SK-N-SH treated with all-trans-retinoic acid at 6 μM for 48 hours (cell line): Measurements from ENCODE around the gene CLTCL1.

Source experiments
- ATAC-seq: fragments of 200-7000 bp; cut with Tn5 transposase; 3 replicates; pipeline ENCODE4 v1.9.1; 2020; ENCODE audit warnings: mild to moderate bottlenecking, moderate library complexity
- ARNTL ChIP-seq: fragments of 450-650 bp; formaldehyde crosslinking; IDR thresholded peaks from 2 replicates; pipeline ENCODE4 v1.5.0; 2020; ENCODE audit warnings: low read depth, mild to moderate bottlenecking, moderate library complexity, borderline replicate concordance
- BACH2 ChIP-seq: fragments of 250-450 bp; sonication (Bioruptor Pico); IDR thresholded peaks from 2 replicates; pipeline ENCODE4 v1.9.0; 2021; ENCODE audit warnings: mild to moderate bottlenecking, borderline replicate concordance
- CSDC2 ChIP-seq: fragments of 250-450 bp; sonication (Bioruptor Pico); IDR thresholded peaks from 2 replicates; pipeline ENCODE4 v1.5.0; 2020; ENCODE audit warnings: mild to moderate bottlenecking, moderate library complexity
- ESRRG ChIP-seq: fragments of 250-450 bp; sonication (Bioruptor Pico); IDR thresholded peaks from 2 replicates; pipeline ENCODE4 v1.6.1; 2021; ENCODE audit warnings: mild to moderate bottlenecking
- GLIS3 ChIP-seq: fragments of 250-450 bp; sonication (Bioruptor Pico); IDR thresholded peaks from 2 replicates; pipeline ENCODE4 v1.5.0; 2020; ENCODE audit warnings: mild to moderate bottlenecking, moderate library complexity
- OSR1 ChIP-seq: fragments of 250-450 bp; sonication (Bioruptor Pico); IDR thresholded peaks from 2 replicates; pipeline ENCODE4 v1.8.0; 2022; ENCODE audit warnings: moderate library complexity, mild to moderate bottlenecking, inconsistent platforms
- POU6F1 ChIP-seq: fragments of 250-450 bp; sonication (Bioruptor Pico); IDR thresholded peaks from 2 replicates; pipeline ENCODE4 v1.8.0; 2021; ENCODE audit warnings: low read depth, mild to moderate bottlenecking, moderate library complexity, borderline replicate concordance
- PPARA ChIP-seq: fragments of 250-450 bp; sonication (Bioruptor Pico); IDR thresholded peaks from 2 replicates; pipeline ENCODE4 v1.5.0; 2020; ENCODE audit warnings: mild to moderate bottlenecking, borderline replicate concordance
- RARB ChIP-seq: fragments of 250-450 bp; sonication (Bioruptor Pico); IDR thresholded peaks from 2 replicates; pipeline ENCODE4 v1.8.0; 2021; ENCODE audit warnings: mild to moderate bottlenecking, moderate library complexity
- SNAI2 ChIP-seq: fragments of 250-450 bp; sonication (Bioruptor Pico); IDR thresholded peaks from 2 replicates; pipeline ENCODE4 v1.5.0; 2020; ENCODE audit warnings: mild to moderate bottlenecking, moderate library complexity
- TCF4 ChIP-seq: fragments of 250-450 bp; sonication (Bioruptor Pico); IDR thresholded peaks from 2 replicates; pipeline ENCODE4 v1.8.0; 2021; ENCODE audit warnings: mild to moderate bottlenecking, moderate library complexity, borderline replicate concordance
- TOX ChIP-seq: fragments of 250-450 bp; sonication (Bioruptor Pico); IDR thresholded peaks from 2 replicates; pipeline ENCODE4 v1.8.0; 2021; ENCODE audit warnings: mild to moderate bottlenecking, moderate library complexity, borderline replicate concordance
- ZC3H10 ChIP-seq: fragments of 250-450 bp; sonication (Bioruptor Pico); IDR thresholded peaks from 2 replicates; pipeline ENCODE4 v1.5.1; 2021; ENCODE audit warnings: mild to moderate bottlenecking, moderate library complexity
- ZFP30 ChIP-seq: fragments of 450-650 bp; formaldehyde crosslinking; IDR thresholded peaks from 2 replicates; pipeline ENCODE4 v1.5.0; 2022; ENCODE audit warnings: mild to moderate bottlenecking, moderate library complexity
- ZNF565 ChIP-seq: fragments of 450-650 bp; formaldehyde crosslinking; conservative IDR thresholded peaks from 2 replicates; pipeline ENCODE4 v1.5.0; 2020; ENCODE audit warnings: low read depth, mild to moderate bottlenecking, moderate library complexity
- ZNF70 ChIP-seq: fragments of 450-650 bp; formaldehyde crosslinking; IDR thresholded peaks from 2 replicates; pipeline ENCODE4 v1.5.0; 2020; ENCODE audit warnings: mild to moderate bottlenecking, moderate library complexity
- ZNF8 ChIP-seq: fragments of 450-650 bp; formaldehyde crosslinking; IDR thresholded peaks from 2 replicates; pipeline ENCODE4 v1.5.0; 2020; ENCODE audit warnings: mild to moderate bottlenecking, moderate library complexity
- TF ChIP-seq, protein P1 (sequence below): fragments of 250-450 bp; sonication (Bioruptor Pico); IDR thresholded peaks from 2 replicates; pipeline ENCODE4 v1.8.0; 2020; ENCODE audit warnings: mild to moderate bottlenecking, moderate library complexity, borderline replicate concordance
- TF ChIP-seq, protein P2 (sequence below): fragments of 250-450 bp; sonication (Bioruptor Pico); IDR thresholded peaks from 2 replicates; pipeline ENCODE4 v1.5.1; 2020; ENCODE audit warnings: low read depth, mild to moderate bottlenecking, moderate library complexity

Gene CLTCL1

DNA sequence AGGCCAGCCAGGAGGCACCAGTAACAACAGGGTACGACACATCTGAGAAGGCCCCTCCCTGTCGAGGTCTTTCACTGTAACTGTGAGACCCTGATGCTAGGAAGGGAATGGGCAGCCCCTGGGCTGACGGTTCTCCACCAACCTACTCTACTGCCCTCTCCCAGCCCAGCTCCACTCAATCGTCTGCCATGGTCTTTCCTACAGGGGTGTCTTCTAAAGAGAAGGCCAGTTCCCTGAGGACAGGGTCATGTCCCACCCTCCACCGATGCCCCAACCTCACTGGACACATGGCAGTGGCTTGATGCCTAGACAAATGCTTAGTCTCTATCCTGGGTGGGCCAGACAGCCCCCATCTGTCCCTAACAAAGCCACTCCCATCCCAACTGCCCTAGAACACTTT, 67.0 kb downstream of the CLTCL1 start:
- TF ChIP-seq, protein P1, sequence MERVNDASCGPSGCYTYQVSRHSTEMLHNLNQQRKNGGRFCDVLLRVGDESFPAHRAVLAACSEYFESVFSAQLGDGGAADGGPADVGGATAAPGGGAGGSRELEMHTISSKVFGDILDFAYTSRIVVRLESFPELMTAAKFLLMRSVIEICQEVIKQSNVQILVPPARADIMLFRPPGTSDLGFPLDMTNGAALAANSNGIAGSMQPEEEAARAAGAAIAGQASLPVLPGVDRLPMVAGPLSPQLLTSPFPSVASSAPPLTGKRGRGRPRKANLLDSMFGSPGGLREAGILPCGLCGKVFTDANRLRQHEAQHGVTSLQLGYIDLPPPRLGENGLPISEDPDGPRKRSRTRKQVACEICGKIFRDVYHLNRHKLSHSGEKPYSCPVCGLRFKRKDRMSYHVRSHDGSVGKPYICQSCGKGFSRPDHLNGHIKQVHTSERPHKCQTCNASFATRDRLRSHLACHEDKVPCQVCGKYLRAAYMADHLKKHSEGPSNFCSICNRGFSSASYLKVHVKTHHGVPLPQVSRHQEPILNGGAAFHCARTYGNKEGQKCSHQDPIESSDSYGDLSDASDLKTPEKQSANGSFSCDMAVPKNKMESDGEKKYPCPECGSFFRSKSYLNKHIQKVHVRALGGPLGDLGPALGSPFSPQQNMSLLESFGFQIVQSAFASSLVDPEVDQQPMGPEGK (CRISPR knock-in tag), result no peak
- ATAC-seq, result no peak

DNA sequence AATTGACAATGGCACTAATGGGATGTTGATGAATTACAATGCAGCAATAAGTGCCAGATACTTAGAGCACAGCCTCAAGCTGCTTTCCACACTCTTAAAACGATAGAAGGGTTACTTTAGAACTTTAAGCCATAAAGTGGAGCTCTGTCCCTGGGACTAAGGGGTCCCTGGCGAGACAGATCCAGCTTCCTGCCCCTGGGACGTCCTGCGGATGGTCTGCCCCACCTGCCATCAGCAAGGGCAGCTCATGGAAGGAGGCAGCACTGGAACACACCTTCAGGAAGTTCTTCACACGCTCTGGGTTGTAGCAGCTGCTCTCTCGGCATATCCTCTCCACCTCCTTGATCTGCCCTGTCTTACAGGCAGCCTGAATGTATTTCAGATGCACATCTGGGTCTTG, 67.9 kb downstream of the CLTCL1 start:
- ATAC-seq, result no peak
- no peak for TF ChIP-seq ESRRG (CRISPR knock-in tag)
- no peak for TF ChIP-seq TCF4 (CRISPR knock-in tag)
- TF ChIP-seq, protein P1 (CRISPR knock-in tag), result no peak
- no peak for TF ChIP-seq GLIS3
- TF ChIP-seq ZC3H10 (CRISPR knock-in tag), result no peak
- no peak for TF ChIP-seq PPARA (CRISPR knock-in tag)
- TF ChIP-seq POU6F1 (CRISPR knock-in tag), result no peak
- TF ChIP-seq RARB (CRISPR knock-in tag), result no peak
- TF ChIP-seq CSDC2, result no peak
- TF ChIP-seq BACH2 (CRISPR knock-in tag), result no peak

DNA sequence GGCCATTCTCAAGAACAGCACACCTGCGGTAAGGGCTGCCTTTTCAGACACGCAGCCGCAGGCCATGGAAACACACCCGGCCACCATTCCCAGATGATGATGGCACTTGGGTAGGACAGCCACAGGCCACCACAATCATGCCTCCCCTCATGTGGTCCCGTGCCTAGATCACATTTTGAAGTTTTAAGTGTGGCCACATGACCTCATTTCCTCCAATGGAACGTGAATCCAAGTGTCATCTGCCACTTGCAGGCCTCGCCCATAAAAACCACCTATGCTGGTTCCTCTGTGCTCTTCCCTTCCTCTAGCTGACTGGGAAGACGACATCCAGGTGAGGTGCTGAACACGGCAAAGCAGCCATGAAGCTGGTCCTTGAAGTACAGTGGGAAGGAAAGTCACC, 68.4 kb downstream of the CLTCL1 start:
- ATAC-seq, result no peak
- TF ChIP-seq CSDC2 (no peak), ZNF8 (CRISPR knock-in tag) (no peak), ARNTL (CRISPR knock-in tag) (no peak), POU6F1 (CRISPR knock-in tag) (no peak), ZFP30 (CRISPR knock-in tag) (no peak), TOX (CRISPR knock-in tag) (no peak), ESRRG (CRISPR knock-in tag) (no peak), OSR1 (CRISPR knock-in tag) (no peak), ZNF70 (CRISPR knock-in tag) (no peak), GLIS3 (no peak), ZNF565 (CRISPR knock-in tag) (no peak), SNAI2 (CRISPR knock-in tag) (no peak)
- TF ChIP-seq, protein P2, sequence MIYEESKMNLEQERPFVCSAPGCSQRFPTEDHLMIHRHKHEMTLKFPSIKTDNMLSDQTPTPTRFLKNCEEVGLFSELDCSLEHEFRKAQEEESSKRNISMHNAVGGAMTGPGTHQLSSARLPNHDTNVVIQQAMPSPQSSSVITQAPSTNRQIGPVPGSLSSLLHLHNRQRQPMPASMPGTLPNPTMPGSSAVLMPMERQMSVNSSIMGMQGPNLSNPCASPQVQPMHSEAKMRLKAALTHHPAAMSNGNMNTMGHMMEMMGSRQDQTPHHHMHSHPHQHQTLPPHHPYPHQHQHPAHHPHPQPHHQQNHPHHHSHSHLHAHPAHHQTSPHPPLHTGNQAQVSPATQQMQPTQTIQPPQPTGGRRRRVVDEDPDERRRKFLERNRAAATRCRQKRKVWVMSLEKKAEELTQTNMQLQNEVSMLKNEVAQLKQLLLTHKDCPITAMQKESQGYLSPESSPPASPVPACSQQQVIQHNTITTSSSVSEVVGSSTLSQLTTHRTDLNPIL, result no peak
- TF ChIP-seq, protein P1 (CRISPR knock-in tag), result no peak
